Measurements from ENCODE around the gene PALLD.

- TF ChIP-seq, protein P1, sequence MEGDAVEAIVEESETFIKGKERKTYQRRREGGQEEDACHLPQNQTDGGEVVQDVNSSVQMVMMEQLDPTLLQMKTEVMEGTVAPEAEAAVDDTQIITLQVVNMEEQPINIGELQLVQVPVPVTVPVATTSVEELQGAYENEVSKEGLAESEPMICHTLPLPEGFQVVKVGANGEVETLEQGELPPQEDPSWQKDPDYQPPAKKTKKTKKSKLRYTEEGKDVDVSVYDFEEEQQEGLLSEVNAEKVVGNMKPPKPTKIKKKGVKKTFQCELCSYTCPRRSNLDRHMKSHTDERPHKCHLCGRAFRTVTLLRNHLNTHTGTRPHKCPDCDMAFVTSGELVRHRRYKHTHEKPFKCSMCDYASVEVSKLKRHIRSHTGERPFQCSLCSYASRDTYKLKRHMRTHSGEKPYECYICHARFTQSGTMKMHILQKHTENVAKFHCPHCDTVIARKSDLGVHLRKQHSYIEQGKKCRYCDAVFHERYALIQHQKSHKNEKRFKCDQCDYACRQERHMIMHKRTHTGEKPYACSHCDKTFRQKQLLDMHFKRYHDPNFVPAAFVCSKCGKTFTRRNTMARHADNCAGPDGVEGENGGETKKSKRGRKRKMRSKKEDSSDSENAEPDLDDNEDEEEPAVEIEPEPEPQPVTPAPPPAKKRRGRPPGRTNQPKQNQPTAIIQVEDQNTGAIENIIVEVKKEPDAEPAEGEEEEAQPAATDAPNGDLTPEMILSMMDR (IDR thresholded peaks at IDR 0.05), result no peak
- TF ChIP-seq POLR2A (IDR thresholded peaks at IDR 0.05), result no peak
Observed at GRCh38 chr4:168498251-168498650, 1.4 kb downstream of the PALLD start.

Measured in sigmoid colon (tissue), 3 donors.